ENCODE measurements around the gene ECHDC3.

Gene ECHDC3

GRCh38 chr10:11797847-11798633 is 55.9 kb downstream of the ECHDC3 start:
- Histone ChIP-seq H3F3A (ENCODE audit: control insufficient read depth, insufficient read depth) (no peaks in the 10 kb centered on the region), H3K4me2 (ENCODE audit: low read length) (peak overlapping the region; percentile 83), H4K20me1 (ENCODE audit: control insufficient read depth, insufficient read depth, low read depth, low read length) (no peaks in the 10 kb centered on the region), H3K79me2 (ENCODE audit: control insufficient read depth, low read length) (no peaks in the 10 kb centered on the region), H3K9me3 (ENCODE audit: control insufficient read depth, insufficient read depth, low read length) (no peaks in the 10 kb centered on the region), H3K4me3 (ENCODE audit: low read length) (peak overlapping the region; percentile 60; the same call in 1 of the 2 replicates), H3K27me3 (ENCODE audit: control insufficient read depth, low read length) (no peaks in the 10 kb centered on the region), H3K36me3 (ENCODE audit: control insufficient read depth, low read length) (no peaks in the 10 kb centered on the region), H3K4me1 (ENCODE audit: control insufficient read depth, low read length) (peaks cover 18% of the 10 kb centered on the region), H3K9me2 (replicated peaks; ENCODE audit: control insufficient read depth, low read length) (no peaks in the 10 kb centered on the region), H3K27ac (ENCODE audit: low read depth, low read length) (no peak overlapping the region)
- no peak for TF ChIP-seq CTCF (IDR thresholded peaks at IDR 0.05; ENCODE audit: low read depth, low read length, poor library complexity, severe bottlenecking)
- TF ChIP-seq EZH2phosphoT487 (IDR thresholded peaks at IDR 0.05; ENCODE audit: borderline replicate concordance, low read length): no peak

- Histone ChIP-seq H3K4me3 (ENCODE audit: low read length) (peak overlapping the region; percentile 60), H4K20me1 (ENCODE audit: control insufficient read depth, insufficient read depth, low read depth, low read length) (no peaks in the 10 kb centered on the region), H3K27me3 (ENCODE audit: control insufficient read depth, low read length) (no peaks in the 10 kb centered on the region; the same call in 1 of the 2 replicates), H3K4me1 (ENCODE audit: control insufficient read depth, low read length) (peaks cover 18% of the 10 kb centered on the region), H3K27ac (ENCODE audit: low read depth, low read length) (peak overlapping the region; percentile 41), H3F3A (ENCODE audit: control insufficient read depth, insufficient read depth) (no peaks in the 10 kb centered on the region), H3K9me2 (replicated peaks; ENCODE audit: control insufficient read depth, low read length) (no peaks in the 10 kb centered on the region), H3K36me3 (ENCODE audit: control insufficient read depth, low read length) (no peaks in the 10 kb centered on the region), H3K9me3 (ENCODE audit: control insufficient read depth, insufficient read depth, low read length) (no peaks in the 10 kb centered on the region), H3K4me2 (ENCODE audit: low read length) (peak overlapping the region; percentile 83), H3K79me2 (ENCODE audit: control insufficient read depth, low read length) (no peaks in the 10 kb centered on the region)
- TF ChIP-seq CTCF (IDR thresholded peaks at IDR 0.05; ENCODE audit: low read depth, low read length, poor library complexity, severe bottlenecking): no peak
- TF ChIP-seq EZH2phosphoT487 (IDR thresholded peaks at IDR 0.05; ENCODE audit: borderline replicate concordance, low read length): no peak
These were observed 56.9 kb downstream of the ECHDC3 start for GRCh38 chr10:11798845-11799735.

- H3K27me3 ChIP-seq (ENCODE audit: control insufficient read depth, low read length): no peaks in the 10 kb centered on the region; the same call in 1 of the 2 replicates
- no peaks in the 10 kb centered on the region for H3K9me2 ChIP-seq (replicated peaks; ENCODE audit: control insufficient read depth, low read length)
- H3K36me3 ChIP-seq (ENCODE audit: control insufficient read depth, low read length): no peaks in the 10 kb centered on the region
- peaks cover 18% of the 10 kb centered on the region for H3K4me1 ChIP-seq (ENCODE audit: control insufficient read depth, low read length)
- no peak overlapping the region for H3K27ac ChIP-seq (ENCODE audit: low read depth, low read length)
- no peaks in the 10 kb centered on the region for H3F3A ChIP-seq (ENCODE audit: control insufficient read depth, insufficient read depth)
- TF ChIP-seq CTCF (IDR thresholded peaks at IDR 0.05; ENCODE audit: low read depth, low read length, poor library complexity, severe bottlenecking) (no peak), EZH2phosphoT487 (IDR thresholded peaks at IDR 0.05; ENCODE audit: borderline replicate concordance, low read length) (no peak)
- H4K20me1 ChIP-seq (ENCODE audit: control insufficient read depth, insufficient read depth, low read depth, low read length): no peaks in the 10 kb centered on the region
- no peaks in the 10 kb centered on the region for H3K9me3 ChIP-seq (ENCODE audit: control insufficient read depth, insufficient read depth, low read length)
- H3K4me2 ChIP-seq (ENCODE audit: low read length): no peak overlapping the region
- H3K4me3 ChIP-seq (ENCODE audit: low read length): no peak overlapping the region
- H3K79me2 ChIP-seq (ENCODE audit: control insufficient read depth, low read length): no peaks in the 10 kb centered on the region
These were observed 57.5 kb downstream of the ECHDC3 start for GRCh38 chr10:11799736-11800080.
